NOMO-1 (cell line): Measurements from ENCODE around the gene PDZRN4.

ENCODE experiments used
- DNase-seq, 2 experiments: peaks; one replicate each; lab custom pipeline; 2025; ENCODE audit not compliant: unreplicated experiment in 2 of 2; lab: John Stamatoyannopoulos, UW

PDZRN4 gene

DNA sequence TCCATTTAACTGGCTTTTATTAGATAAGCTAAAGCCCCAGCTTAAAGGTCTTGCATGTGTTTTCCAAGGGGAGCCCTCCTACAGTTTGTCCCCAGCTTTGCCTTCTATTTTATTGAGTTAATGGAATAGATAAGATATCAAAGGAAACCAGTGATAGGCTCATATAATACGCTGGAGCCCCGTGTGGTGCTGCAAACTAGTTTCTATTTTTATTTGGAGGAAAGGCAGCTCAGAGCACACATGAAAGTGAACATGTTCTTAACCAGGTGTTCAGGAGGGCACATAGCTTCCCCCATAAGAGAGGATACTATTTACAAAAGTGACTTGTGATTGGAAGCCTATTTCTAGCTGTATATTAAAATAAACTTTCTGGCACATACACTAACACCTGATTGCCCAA lies 251.7 kb downstream of the PDZRN4 start:
- no peak for DNase-seq

GRCh38 chr12:41441180-41441579 lies 253.1 kb downstream of the PDZRN4 start:
- DNase-seq, result no peak

GRCh38 chr12:41442896-41443295 lies 254.8 kb downstream of the PDZRN4 start:
- DNase-seq, result no peak

GRCh38 chr12:41443690-41444089 lies 255.6 kb downstream of the PDZRN4 start:
- DNase-seq, result no peak

DNA sequence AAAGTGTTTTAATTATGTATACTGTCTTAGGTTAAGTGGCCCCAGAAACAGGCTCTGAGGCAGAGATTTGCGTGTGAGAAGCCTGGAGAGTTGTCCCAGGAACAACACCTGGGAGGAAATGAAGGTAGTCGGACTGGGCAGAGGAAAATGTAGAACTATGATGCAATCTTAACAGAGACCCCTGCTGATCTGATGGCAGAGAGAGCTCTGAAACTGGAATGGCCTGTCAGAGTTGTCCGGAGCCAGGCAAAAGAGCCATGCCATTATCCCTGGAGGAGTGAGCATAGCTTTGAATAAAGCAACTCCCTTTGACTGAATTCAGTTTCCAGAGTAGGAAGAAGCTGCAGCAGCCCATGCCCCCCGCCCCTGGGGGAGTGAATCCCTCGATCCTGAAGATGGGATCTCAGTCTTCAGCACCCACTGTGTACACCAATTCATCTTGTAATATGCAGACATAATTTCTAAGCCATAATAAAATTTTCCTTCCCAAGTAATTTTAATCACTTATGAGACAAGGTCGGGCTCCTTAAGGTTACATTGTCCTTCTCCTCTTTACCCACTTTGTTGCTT lies 264.8 kb downstream of the PDZRN4 start:
- no peak for DNase-seq

- no peak for DNase-seq
Observed at GRCh38 chr12:41453409-41453808, 265.3 kb downstream of the PDZRN4 start.

DNA sequence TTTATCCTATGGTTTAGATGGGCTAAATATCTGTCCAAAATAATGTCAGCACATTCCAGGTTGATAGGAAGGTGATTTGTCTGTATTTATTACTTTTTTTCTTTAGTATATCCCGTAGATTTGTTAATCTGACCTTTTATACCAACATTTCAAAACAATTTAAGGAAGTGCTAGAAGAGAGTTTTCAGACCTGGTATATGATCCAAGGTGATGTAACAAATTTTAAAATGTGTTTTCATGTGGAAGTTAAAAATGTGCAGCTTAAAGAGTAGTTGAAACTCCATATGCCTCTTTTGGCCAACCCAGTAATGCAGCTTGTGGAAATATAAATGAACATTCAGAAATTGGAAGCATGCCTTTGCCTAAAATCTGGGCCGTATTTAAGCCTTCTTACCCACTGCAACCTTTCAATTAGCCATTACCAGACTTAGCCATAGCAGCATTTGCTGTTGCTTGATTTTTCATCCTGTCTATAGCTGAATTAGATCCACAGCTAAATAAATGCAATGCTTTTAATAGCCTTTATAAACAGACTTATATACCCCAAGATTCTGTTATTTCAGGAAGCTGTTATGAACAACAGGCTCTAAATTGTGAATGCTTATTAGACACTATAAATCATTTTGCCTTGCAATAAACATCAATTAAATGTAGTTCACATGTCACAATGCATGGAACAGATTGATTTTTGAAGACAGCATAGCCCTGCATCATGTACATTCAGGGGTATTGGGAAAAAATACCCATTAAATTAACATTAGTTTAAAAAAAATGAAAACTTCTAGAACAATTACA lies 271.2 kb downstream of the PDZRN4 start:
- no peak for DNase-seq

DNA sequence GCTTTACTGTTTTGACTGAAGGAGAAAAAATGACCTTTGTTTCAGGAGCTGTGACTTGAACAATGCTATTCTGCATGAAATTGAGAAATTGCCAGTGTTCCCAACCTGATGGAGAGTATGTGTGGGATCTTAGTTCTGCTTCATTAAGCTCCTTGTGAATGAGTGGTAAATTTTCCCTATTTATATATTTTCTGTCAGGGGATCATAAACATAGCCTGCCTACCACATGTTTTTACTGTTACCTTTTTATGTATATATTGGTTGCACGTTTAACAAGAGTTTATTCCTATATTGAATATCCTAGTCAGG lies 271.7 kb downstream of the PDZRN4 start:
- no peak for DNase-seq

DNA sequence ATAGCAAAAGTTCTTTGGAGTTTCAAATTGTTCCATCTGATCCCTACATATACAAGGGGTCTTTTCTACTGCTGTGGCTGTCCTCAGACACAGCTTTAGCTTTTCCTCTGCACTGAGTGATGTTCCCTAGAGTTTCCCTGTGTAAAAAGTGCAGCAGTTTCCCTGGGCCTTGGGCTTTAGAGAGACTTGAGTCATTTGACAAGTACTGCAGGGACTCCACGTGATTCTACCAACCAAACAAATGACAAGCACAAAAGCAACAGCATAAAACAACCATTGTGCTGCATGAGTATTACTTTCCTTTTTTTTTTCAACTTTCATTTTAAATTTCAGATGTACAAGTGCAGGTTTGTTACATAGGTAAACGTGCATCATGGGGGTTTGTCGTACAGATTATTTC lies 272.8 kb downstream of the PDZRN4 start:
- no peak for DNase-seq

DNA sequence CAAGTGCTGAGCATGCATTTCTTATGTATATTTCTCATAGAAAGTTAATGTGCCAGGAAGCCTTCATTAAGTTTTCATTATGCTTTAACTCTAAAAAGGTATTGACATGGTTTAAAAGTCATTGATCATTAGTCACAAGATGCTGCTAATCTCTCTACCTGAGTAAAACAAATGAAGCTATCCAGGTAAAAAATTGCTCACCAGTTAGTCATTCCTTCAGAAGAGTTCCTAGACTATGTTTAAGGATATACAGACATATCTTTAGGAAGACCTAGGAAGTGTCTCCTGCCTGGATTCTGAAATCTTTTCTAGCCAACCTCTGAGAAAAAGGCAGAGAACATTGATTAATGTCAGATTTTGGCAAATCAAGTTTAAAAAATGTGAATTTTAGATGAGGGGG lies 274.2 kb downstream of the PDZRN4 start:
- no peak for DNase-seq

- no peak for DNase-seq
Observed at GRCh38 chr12:41465526-41465925, 277.4 kb downstream of the PDZRN4 start.

- DNase-seq, result no peak
Observed at GRCh38 chr12:41466300-41466699, 278.2 kb downstream of the PDZRN4 start.

DNA sequence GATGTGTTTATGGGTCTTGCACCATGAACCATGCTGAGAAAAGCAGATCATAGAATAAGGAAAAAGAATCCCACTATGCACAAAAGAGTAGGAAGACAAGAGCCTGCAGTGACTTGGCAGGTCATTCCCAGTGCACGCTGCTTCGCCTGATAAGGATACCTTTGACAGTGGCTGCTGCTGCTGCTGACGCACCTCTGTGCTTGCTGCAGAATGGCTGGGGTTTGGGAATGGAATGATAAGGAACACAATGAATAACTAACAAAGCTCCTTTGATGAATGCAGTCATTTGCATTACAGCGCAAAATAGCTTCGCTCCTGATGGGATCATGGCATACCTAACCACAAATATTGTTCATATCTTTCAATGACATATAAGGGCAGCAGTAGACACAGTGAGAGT lies 278.7 kb downstream of the PDZRN4 start:
- DNase-seq, result no peak

- no peak for DNase-seq
Observed at GRCh38 chr12:41467591-41468325, 279.6 kb downstream of the PDZRN4 start.

DNA sequence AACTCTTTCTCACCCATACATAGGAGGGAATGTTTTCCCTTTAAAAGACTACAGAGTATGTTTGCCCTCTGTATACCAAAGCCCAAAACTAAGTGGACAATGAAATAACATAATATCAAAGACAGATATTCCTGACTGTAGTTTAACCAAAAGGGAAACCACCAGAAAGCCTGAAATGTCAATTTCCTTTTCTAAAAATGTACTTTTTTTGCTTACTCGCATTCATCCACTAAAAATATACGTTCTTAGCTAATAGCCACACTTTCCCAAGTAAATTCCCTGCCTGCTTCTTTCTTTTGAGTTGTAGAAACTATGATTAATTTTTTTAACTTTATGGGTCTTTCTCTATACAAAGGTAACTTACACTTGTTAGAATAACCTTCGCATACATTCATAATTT lies 280.2 kb downstream of the PDZRN4 start:
- no peak for DNase-seq

GRCh38 chr12:41468756-41469155 lies 280.6 kb downstream of the PDZRN4 start:
- no peak for DNase-seq

- no peak for DNase-seq
Observed at GRCh38 chr12:41473441-41473840, 285.3 kb downstream of the PDZRN4 start.

GRCh38 chr12:41474001-41474400 lies 285.9 kb downstream of the PDZRN4 start:
- DNase-seq, result no peak

DNA sequence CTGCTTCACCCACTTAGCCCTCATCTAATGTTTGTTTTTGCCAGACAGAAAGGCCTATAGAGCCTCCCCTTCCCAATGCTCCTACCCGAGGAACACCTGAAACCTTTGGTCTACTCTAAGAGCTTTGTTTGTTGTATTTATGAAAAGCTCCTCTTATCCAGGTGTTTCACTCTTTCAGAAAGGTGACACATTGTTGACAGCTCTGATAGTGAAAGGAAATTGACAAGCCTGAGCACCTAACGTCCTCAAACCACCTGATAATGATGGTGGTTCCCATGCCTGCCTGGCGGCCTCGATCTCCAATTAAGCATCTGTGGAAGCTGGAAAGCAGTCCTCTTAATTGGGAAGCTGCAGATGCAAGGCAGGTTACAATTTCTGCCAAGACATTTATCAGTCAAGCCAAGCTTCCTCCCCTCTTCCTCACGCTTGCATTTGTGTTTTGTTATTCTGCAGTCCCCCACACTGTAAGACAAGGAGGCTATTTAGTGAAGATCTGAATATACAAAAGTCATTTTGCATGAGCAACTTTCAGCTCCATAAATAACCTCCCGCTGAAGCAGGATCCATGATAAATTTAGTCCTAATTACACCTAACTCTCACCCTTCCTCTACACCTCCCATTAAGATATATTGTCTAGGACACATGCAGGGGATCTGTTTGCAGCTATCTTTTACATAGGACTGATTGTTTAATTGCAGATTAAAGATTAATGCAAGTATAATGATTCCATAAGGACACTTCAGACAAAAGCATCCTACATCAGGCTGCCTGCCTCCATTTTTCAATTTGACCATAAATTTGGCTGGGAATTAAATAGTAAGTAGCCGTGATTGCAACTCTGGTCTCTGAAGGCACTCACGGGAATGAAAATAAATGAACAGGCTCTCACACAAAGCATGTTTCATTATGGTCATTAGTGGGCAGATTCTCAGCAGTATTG lies 288.6 kb downstream of the PDZRN4 start:
- DNase-seq, result no peak

- DNase-seq, result no peak
Observed at GRCh38 chr12:41479426-41479825, 291.3 kb downstream of the PDZRN4 start.

GRCh38 chr12:41485203-41485602 lies 297.1 kb downstream of the PDZRN4 start:
- DNase-seq, result no peak
